IgD-negative memory B cell (primary cell): ENCODE data around the gene IMPA2. TPM values are rescaled to one million over a fixed set of nuclear protein-coding genes. Genes with fewer than 3 reads are reported as not detected.
"Not testable (repeated sequence)": the region's sequence is repeated elsewhere in the genome, so short reads cannot be mapped to it uniquely, and the experiment has no call there.

Source experiments
- H3K27ac Mint-ChIP-seq, 3 donors: one replicate each; pipeline ENCODE4 v1.8.0; 2020 to 2022; ENCODE audit warnings: mild to moderate bottlenecking in 3 of 3, mixed read lengths in 3 of 3, moderate library complexity in 1 of 3
- H3K27me3 Mint-ChIP-seq: one replicate; pipeline ENCODE4 v1.8.0; 2021; ENCODE audit warnings: mixed read lengths
- H3K36me3 Mint-ChIP-seq: one replicate; pipeline ENCODE4 v1.8.0; 2020; ENCODE audit warnings: mild to moderate bottlenecking, mixed read lengths
- H3K4me1 Mint-ChIP-seq, 3 donors: one replicate each; pipeline ENCODE4 v1.8.0; 2020 to 2022; ENCODE audit warnings: mixed read lengths in 3 of 3, mild to moderate bottlenecking in 1 of 3
- H3K4me3 Mint-ChIP-seq, 4 donors: one replicate each; pipeline ENCODE4 v1.8.0; 2020 to 2022; ENCODE audit warnings: mild to moderate bottlenecking in 4 of 4, mixed read lengths in 4 of 4, moderate library complexity in 3 of 4
- H3K9me3 Mint-ChIP-seq, 3 donors: one replicate each; pipeline ENCODE4 v1.8.0; 2020 to 2021; ENCODE audit warnings: mixed read lengths in 3 of 3, mild to moderate bottlenecking in 1 of 3
- polyA plus RNA-seq: library from polyadenylated mRNA; unstranded; fragments of 300-500 nt; fragmentation: Illumina TruSeq; gene quantifications from one replicate; pipeline ENCODE4 v1.2.3, GENCODE V29; 2021

Gene IMPA2
- polyA plus RNA-seq = 11.9 TPM

- Mint-ChIP-seq H3K9me3 (no peaks in the 10 kb centered on the region), H3K4me3 (peak within 1 kb of the TSS; percentile 87 to 97 (median 92)), H3K27ac (peak within 1 kb of the TSS; percentile 21 to 91 (median 87)), H3K27me3 (no peaks in the 10 kb centered on the region), H3K4me1 (peaks cover 10 to 12% (median 11%) of the 10 kb centered on the region in 3 donors), H3K36me3 (no peaks in the 10 kb centered on the region)
Measured at GRCh38 chr18:11981192-11981542, at the start of gene IMPA2. Gene IMPA2, plus strand, starts transcription at chr18:11981507. Its CDS starts 163 bp downstream, at chr18:11981670.

- Mint-ChIP-seq H3K9me3 (no peaks in the 10 kb centered on the region), H3K27me3 (peaks cover 3% of the 10 kb centered on the region), H3K4me3 (no peak overlapping the region), H3K4me1 (peaks cover 0 to 3% (median 0%) of the 10 kb centered on the region in 3 donors), H3K36me3 (no peaks in the 10 kb centered on the region), H3K27ac (no peak overlapping the region)
Measured at GRCh38 chr18:11932393-11932792, 48.9 kb upstream of the IMPA2 start.

GRCh38 chr18:11937874-11938478, 43.3 kb upstream of the IMPA2 start:
- Mint-ChIP-seq H3K4me1 (peaks cover 0 to 2% (median 2%) of the 10 kb centered on the region in 3 donors), H3K27me3 (no peaks in the 10 kb centered on the region), H3K9me3 (no peaks in the 10 kb centered on the region), H3K4me3 (no peak overlapping the region), H3K36me3 (no peaks in the 10 kb centered on the region), H3K27ac (no peak overlapping the region)

GRCh38 chr18:11940956-11941355, 40.4 kb upstream of the IMPA2 start:
- no peaks in the 10 kb centered on the region for H3K27me3 Mint-ChIP-seq
- H3K4me3 Mint-ChIP-seq = no peak overlapping the region
- H3K36me3 Mint-ChIP-seq = no peaks in the 10 kb centered on the region
- peaks cover 0 to 4% (median 2%) of the 10 kb centered on the region in 3 donors for H3K4me1 Mint-ChIP-seq
- H3K9me3 Mint-ChIP-seq = no peaks in the 10 kb centered on the region
- no peak overlapping the region for H3K27ac Mint-ChIP-seq

GRCh38 chr18:11943551-11943950, 37.8 kb upstream of the IMPA2 start:
- Mint-ChIP-seq H3K4me1 (peaks cover 4 to 10% (median 10%) of the 10 kb centered on the region in 3 donors), H3K36me3 (no peaks in the 10 kb centered on the region), H3K4me3 (no peak overlapping the region), H3K9me3 (no peaks in the 10 kb centered on the region), H3K27me3 (no peaks in the 10 kb centered on the region), H3K27ac (no peak overlapping the region)

- H3K27me3 Mint-ChIP-seq = no peaks in the 10 kb centered on the region
- H3K36me3 Mint-ChIP-seq = no peaks in the 10 kb centered on the region
- H3K9me3 Mint-ChIP-seq = no peaks in the 10 kb centered on the region
- no peak overlapping the region for H3K27ac Mint-ChIP-seq
- no peak overlapping the region for H3K4me3 Mint-ChIP-seq
- peaks cover 4 to 13% (median 10%) of the 10 kb centered on the region in 3 donors for H3K4me1 Mint-ChIP-seq
Measured at GRCh38 chr18:11944252-11944651, 37.1 kb upstream of the IMPA2 start.

GRCh38 chr18:11944786-11945185, 36.5 kb upstream of the IMPA2 start:
- H3K27me3 Mint-ChIP-seq = no peaks in the 10 kb centered on the region

GRCh38 chr18:11945834-11946659, 35.3 kb upstream of the IMPA2 start:
- not testable (repeated sequence) for H3K27me3 Mint-ChIP-seq, H3K36me3 Mint-ChIP-seq, H3K4me3 Mint-ChIP-seq, H3K9me3 Mint-ChIP-seq, H3K27ac Mint-ChIP-seq
- peaks cover 4 to 14% (median 10%) of the 10 kb centered on the region in 3 donors for H3K4me1 Mint-ChIP-seq

More at GRCh38 chr18:11944786-11945185, 36.5 kb upstream of the IMPA2 start:
- Mint-ChIP-seq H3K4me3 (no peak overlapping the region), H3K9me3 (no peaks in the 10 kb centered on the region), H3K4me1 (peaks cover 4 to 14% (median 10%) of the 10 kb centered on the region in 3 donors), H3K27ac (no peak overlapping the region), H3K36me3 (no peaks in the 10 kb centered on the region)

- Mint-ChIP-seq H3K4me3 (peak overlapping the region in 2 of 4 donors; percentile 34 to 97), H3K36me3 (no peaks in the 10 kb centered on the region), H3K4me1 (peaks cover 4 to 14% (median 10%) of the 10 kb centered on the region in 3 donors), H3K27ac (peak overlapping the region in 1 of 3 donors; percentile 91), H3K9me3 (no peaks in the 10 kb centered on the region), H3K27me3 (no peaks in the 10 kb centered on the region)
Measured at GRCh38 chr18:11946756-11947155, 34.6 kb upstream of the IMPA2 start.

- H3K4me3 Mint-ChIP-seq = peak overlapping the region; percentile 69 to 97 (median 90)
- no peaks in the 10 kb centered on the region for H3K36me3 Mint-ChIP-seq
- peaks cover 4 to 14% (median 10%) of the 10 kb centered on the region in 3 donors for H3K4me1 Mint-ChIP-seq
- no peaks in the 10 kb centered on the region for H3K27me3 Mint-ChIP-seq
- peak overlapping the region; percentile 6 to 91 (median 69) for H3K27ac Mint-ChIP-seq
- H3K9me3 Mint-ChIP-seq = no peaks in the 10 kb centered on the region
Measured at GRCh38 chr18:11947214-11948191, 33.8 kb upstream of the IMPA2 start.

- Mint-ChIP-seq H3K9me3 (no peaks in the 10 kb centered on the region), H3K4me3 (peak overlapping the region in 1 of 4 donors; percentile 49), H3K27me3 (no peaks in the 10 kb centered on the region), H3K36me3 (no peaks in the 10 kb centered on the region), H3K27ac (peak overlapping the region in 1 of 3 donors; percentile 33), H3K4me1 (peaks cover 4 to 14% (median 7%) of the 10 kb centered on the region in 3 donors)
Measured at GRCh38 chr18:11948852-11949523, 32.3 kb upstream of the IMPA2 start.

- Mint-ChIP-seq H3K4me1 (peaks cover 4 to 14% (median 7%) of the 10 kb centered on the region in 3 donors), H3K9me3 (peaks cover 0 to 4% (median 0%) of the 10 kb centered on the region in 3 donors), H3K27ac (no peak overlapping the region), H3K27me3 (no peaks in the 10 kb centered on the region), H3K36me3 (no peaks in the 10 kb centered on the region), H3K4me3 (no peak overlapping the region)
Measured at GRCh38 chr18:11950824-11951223, 30.5 kb upstream of the IMPA2 start.

- Mint-ChIP-seq H3K27me3 (no peaks in the 10 kb centered on the region), H3K4me3 (peak overlapping the region in 1 of 4 donors; percentile 53), H3K4me1 (peaks cover 4 to 13% (median 7%) of the 10 kb centered on the region in 3 donors), H3K9me3 (peaks cover 0 to 4% (median 0%) of the 10 kb centered on the region in 3 donors), H3K27ac (no peak overlapping the region), H3K36me3 (no peaks in the 10 kb centered on the region)
Measured at GRCh38 chr18:11951390-11951851, 29.9 kb upstream of the IMPA2 start.

- peaks cover 8 to 13% (median 9%) of the 10 kb centered on the region in 3 donors for H3K9me3 Mint-ChIP-seq
- H3K4me3 Mint-ChIP-seq = no peak overlapping the region
- no peak overlapping the region for H3K27ac Mint-ChIP-seq
- H3K4me1 Mint-ChIP-seq = peaks cover 0 to 4% (median 0%) of the 10 kb centered on the region in 3 donors
- no peaks in the 10 kb centered on the region for H3K36me3 Mint-ChIP-seq
- H3K27me3 Mint-ChIP-seq = peaks cover under 1% of the 10 kb centered on the region
Measured at GRCh38 chr18:11953113-11953512, 28.2 kb upstream of the IMPA2 start.
